Transverse colon (tissue), 4 donors: ENCODE measurements around the gene CALML6. TPM values are rescaled to one million over a fixed set of nuclear protein-coding genes. Genes with fewer than 3 reads are reported as not detected.

Source experiments
- DNase-seq: peaks from one replicate; pipeline ENCODE4 v3.0.0-alpha.2; 2019
- H3K27ac ChIP-seq, 4 donors: fragments of 200-600 bp; sonication (generic); 2 replicates each; pipeline ENCODE4 v1.5.1; 2016 to 2018; ENCODE audit warnings: inconsistent platforms in 4 of 4
- H3K27me3 ChIP-seq: fragments of 200-600 bp; sonication (generic); 2 replicates; pipeline ENCODE4 v1.5.1; 2017; ENCODE audit warnings: inconsistent platforms
- H3K36me3 ChIP-seq, 4 donors: fragments of 200-600 bp; sonication (generic); 2 replicates each; pipeline ENCODE4 v1.5.1; 2017 to 2019; ENCODE audit warnings: inconsistent platforms in 4 of 4
- H3K4me1 ChIP-seq, 4 donors: fragments of 200-600 bp; sonication (generic); 2 replicates each; pipeline ENCODE4 v1.5.1; 2017 to 2020; ENCODE audit warnings: inconsistent platforms in 4 of 4
- H3K4me3 ChIP-seq, 4 donors: fragments of 200-600 bp; sonication (generic); 1 replicate in 1 of 4; 2 replicates in 3 of 4; pipeline versions ENCODE4 v1.5.1 to v1.6.1; 2017 to 2019; ENCODE audit warnings: inconsistent platforms in 4 of 4
- H3K9me3 ChIP-seq, 2 donors: fragments of 200-600 bp; sonication (generic); 2 replicates each; pipeline ENCODE4 v1.5.1; 2017 to 2019; ENCODE audit warnings: inconsistent platforms in 2 of 2
- EP300 ChIP-seq: sonication (generic); formaldehyde crosslinking; IDR thresholded peaks from one replicate; pipeline ENCODE4 v1.6.1; 2017; ENCODE audit warnings: antibody characterized with exemption, low read depth
- POLR2A ChIP-seq: fragments of 450-650 bp; IDR thresholded peaks from one replicate; pipeline ENCODE4 v1.6.1; 2016; ENCODE audit warnings: antibody characterized with exemption, mild to moderate bottlenecking, moderate library complexity
- POLR2AphosphoS5 ChIP-seq, 3 donors: sonication (generic); formaldehyde crosslinking; IDR thresholded peaks; one replicate each; pipeline ENCODE4 v1.6.1; 2016; ENCODE audit warnings: antibody characterized with exemption in 3 of 3
- WGBS, 2 donors: methylation state at CpG; one replicate each; pipeline ENCODE4 v1.1.5; 2018; ENCODE audit warnings: low coverage in 1 of 2; 5-methylcytosine and 5-hydroxymethylcytosine counted together
- in situ Hi-C, 4 donors: fragments of 200-750 bp; cut with MboI; loops; one replicate each; pipeline versions ENCODE4 v1.15.0 to v1.15.1; 2017; ENCODE audit warnings: low sequenced_read_pairs in 3 of 4, low pct_ligation_motif_present in 1 of 4, low pct_unique_long_range_greater_than_20kb in 1 of 4
- intact Hi-C: fragments of 100-400 bp; cut with DNase I; formaldehyde crosslinking; loops from one replicate; pipeline ENCODE4 v1.15.1; 2023; ENCODE audit warnings: low total_unique reads
- total RNA-seq, 4 donors: library from RNA; depleted of rRNA; stranded (reverse); fragments of >200 nt; gene quantifications; one replicate each; pipeline ENCODE4 v1.1.0, GENCODE V29; 2016
- TF ChIP-seq, protein P1 (sequence below), 5 experiments: fragments of 200-600 bp in 3 of 5; fragments of 450-650 bp in 2 of 5; sonication (generic) in 3 of 5; IDR thresholded peaks; 1 replicate in 2 of 5; 2 replicates in 3 of 5; pipeline ENCODE4 v1.5.1; 2016 to 2017; ENCODE audit warnings: antibody characterized with exemption in 5 of 5, inconsistent platforms in 3 of 5, mild to moderate bottlenecking in 2 of 5, moderate library complexity in 1 of 5

The CALML6 gene
- total RNA-seq, 4 donors from 2014 or later: 0.48 TPM; not detected in 3

DNA sequence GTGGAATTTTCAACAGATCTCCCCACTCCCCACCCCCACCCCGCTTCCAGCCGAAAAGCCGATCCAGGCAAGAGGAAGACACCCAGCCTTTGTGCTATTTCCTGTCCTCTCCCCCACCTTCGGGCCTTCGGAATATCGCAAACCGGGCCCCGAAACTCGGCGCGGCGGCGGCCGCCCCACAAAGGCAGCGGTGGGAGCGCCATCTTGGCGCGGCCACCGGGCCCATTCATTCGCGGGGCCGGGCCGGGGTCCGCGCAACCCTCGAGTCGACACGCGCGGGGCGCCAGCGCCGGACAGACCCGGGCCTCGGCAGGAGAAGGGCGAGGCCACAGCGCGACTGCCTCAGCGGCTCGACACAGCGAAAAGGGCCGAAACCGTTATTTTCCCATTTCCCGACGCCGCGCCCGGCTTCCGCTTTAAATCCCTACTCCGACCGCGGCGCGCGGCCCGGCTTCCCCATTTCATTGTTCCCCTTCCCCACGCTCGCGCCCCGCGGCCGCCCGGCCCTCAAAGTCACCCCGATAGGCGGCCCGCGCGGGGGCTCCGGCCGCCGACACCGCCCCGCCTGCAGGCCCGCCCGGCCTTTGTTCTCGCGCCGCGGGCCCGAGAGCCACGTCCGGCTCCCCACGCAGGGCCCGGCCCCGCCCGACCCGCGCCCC lies 25.1 kb upstream of the CALML6 start:
- 1% methylated on average over 80 of the region's 88 CpGs; no CpG with 5 or more reads in 1 of the 2 donors for WGBS, 2 donors
- Histone ChIP-seq H3K4me3 (peak overlapping the region; percentile 71 to 99 (median 91)), H3K36me3 (no peaks in the 10 kb centered on the region), H3K27me3 (no peaks in the 10 kb centered on the region), H3K27ac (peak overlapping the region; percentile 93 to 99 (median 97)), H3K9me3 (no peaks in the 10 kb centered on the region), H3K4me1 (peaks cover 39 to 68% (median 68%) of the 10 kb centered on the region in 4 donors)
- in situ Hi-C loops: loop anchor here in 1 of 4 donors (25.0 kb wide), 1 partner anchor 128 kb away; no protein-coding TSS in a partner anchor
- peak; percentile 52 for DNase-seq
- intact Hi-C loops: no loop called here
- TF ChIP-seq POLR2A: no peak
- TF ChIP-seq EP300: no peak
- TF ChIP-seq, protein P1, sequence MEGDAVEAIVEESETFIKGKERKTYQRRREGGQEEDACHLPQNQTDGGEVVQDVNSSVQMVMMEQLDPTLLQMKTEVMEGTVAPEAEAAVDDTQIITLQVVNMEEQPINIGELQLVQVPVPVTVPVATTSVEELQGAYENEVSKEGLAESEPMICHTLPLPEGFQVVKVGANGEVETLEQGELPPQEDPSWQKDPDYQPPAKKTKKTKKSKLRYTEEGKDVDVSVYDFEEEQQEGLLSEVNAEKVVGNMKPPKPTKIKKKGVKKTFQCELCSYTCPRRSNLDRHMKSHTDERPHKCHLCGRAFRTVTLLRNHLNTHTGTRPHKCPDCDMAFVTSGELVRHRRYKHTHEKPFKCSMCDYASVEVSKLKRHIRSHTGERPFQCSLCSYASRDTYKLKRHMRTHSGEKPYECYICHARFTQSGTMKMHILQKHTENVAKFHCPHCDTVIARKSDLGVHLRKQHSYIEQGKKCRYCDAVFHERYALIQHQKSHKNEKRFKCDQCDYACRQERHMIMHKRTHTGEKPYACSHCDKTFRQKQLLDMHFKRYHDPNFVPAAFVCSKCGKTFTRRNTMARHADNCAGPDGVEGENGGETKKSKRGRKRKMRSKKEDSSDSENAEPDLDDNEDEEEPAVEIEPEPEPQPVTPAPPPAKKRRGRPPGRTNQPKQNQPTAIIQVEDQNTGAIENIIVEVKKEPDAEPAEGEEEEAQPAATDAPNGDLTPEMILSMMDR (IDR thresholded peaks at IDR 0.05): no peak
- TF ChIP-seq POLR2AphosphoS5 (IDR thresholded peaks at IDR 0.05): no peak

- TF ChIP-seq POLR2AphosphoS5 (IDR thresholded peaks at IDR 0.05) (peak; percentile 74 to 92 (median 87)), EP300 (no peak)
- Histone ChIP-seq H3K4me3 (peak within 1 kb of the TSS; percentile 79 to 99 (median 91)), H3K27ac (peak within 1 kb of the TSS; percentile 93 to 99 (median 97)), H3K9me3 (no peaks in the 10 kb centered on the region), H3K36me3 (no peaks in the 10 kb centered on the region), H3K27me3 (no peaks in the 10 kb centered on the region), H3K4me1 (peaks cover 46 to 75% (median 74%) of the 10 kb centered on the region in 4 donors)
- intact Hi-C loops: no loop called here
- DNase-seq: peak; percentile 91
- WGBS, 2 donors: 0% methylated on average over 22 of the region's 137 CpGs; no CpG with 5 or more reads in 1 of the 2 donors
- in situ Hi-C loops: loop anchor here in 1 of 4 donors (25.0 kb wide), 1 partner anchor 128 kb away; no protein-coding TSS in a partner anchor
These were observed 24.3 kb upstream of the CALML6 start, which contains the start of gene GNB1 for GRCh38 chr1:1890506-1891348. Gene GNB1 (minus strand): TSS chr1:1891087. CDS start chr1:1825453, 65,634 bp downstream.

DNA sequence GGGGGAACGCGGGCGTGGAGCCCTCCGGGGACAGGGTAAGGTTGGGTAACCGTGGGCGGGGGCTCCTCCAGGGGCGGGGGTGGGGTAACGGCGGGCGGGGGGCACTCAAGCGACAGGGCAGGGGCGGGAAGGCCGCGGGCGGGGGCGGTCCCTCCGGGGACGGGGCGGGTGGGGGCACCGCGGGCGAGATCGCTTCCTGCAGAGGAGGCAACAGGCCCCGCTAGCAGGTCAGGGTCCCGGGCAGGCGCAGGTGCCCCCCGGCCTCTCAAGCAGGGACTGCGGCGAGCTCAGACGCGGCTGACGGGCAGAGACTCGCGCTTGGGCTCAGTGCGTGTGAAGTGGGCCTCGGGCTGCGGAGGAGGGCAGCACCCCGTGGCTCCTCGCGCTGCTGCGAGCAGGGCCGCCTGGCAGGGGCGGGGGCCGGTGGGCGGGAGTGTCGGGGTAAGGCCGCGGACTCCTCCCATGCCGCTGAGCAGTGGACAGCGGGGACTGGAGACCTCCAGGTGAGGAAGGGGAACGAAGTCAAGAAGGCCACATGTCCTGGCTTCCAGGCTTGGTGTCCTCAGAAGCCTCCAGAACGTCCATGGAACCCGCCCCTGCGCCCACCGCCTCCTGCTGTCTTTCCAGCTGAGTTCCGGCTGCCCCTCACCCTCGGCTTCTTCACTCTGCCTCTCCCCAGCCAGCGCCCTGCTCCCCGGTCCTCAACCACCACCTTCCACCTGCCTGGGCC lies 23.5 kb upstream of the CALML6 start:
- in situ Hi-C loops: loop anchor here in 1 of 4 donors (25.0 kb wide), 1 partner anchor 129 kb away; no protein-coding TSS in a partner anchor
- H3K36me3 ChIP-seq: no peaks in the 10 kb centered on the region

GRCh38 chr1:1892079-1892762 lies 22.8 kb upstream of the CALML6 start:
- TF ChIP-seq POLR2AphosphoS5 (IDR thresholded peaks at IDR 0.05): peak in 1 of 3 donors; percentile 9
- TF ChIP-seq, protein P1 (IDR thresholded peaks at IDR 0.05): no peak
- TF ChIP-seq EP300: no peak
- TF ChIP-seq POLR2A: peak; percentile 30
- H3K9me3 ChIP-seq: no peaks in the 10 kb centered on the region
- no peak for DNase-seq
- no peaks in the 10 kb centered on the region for H3K36me3 ChIP-seq
- peaks cover 46 to 69% (median 65%) of the 10 kb centered on the region in 4 donors for H3K4me1 ChIP-seq
- 48 to 77% methylated on average over 9 to 21 of the region's 21 CpGs for WGBS, 2 donors
- peak overlapping the region; percentile 79 to 99 (median 91) for H3K4me3 ChIP-seq
- H3K27me3 ChIP-seq: no peaks in the 10 kb centered on the region
- H3K27ac ChIP-seq: peak overlapping the region; percentile 93 to 99 (median 97)
- intact Hi-C loops: no loop called here
- in situ Hi-C loops: loop anchor here in 1 of 4 donors (25.0 kb wide), 1 partner anchor 130 kb away; no protein-coding TSS in a partner anchor

More for the DNA sequence above, 23.5 kb upstream of the CALML6 start:
- no peaks in the 10 kb centered on the region for H3K9me3 ChIP-seq
- 2% methylated on average over 48 of the region's 59 CpGs; no CpG with 5 or more reads in 1 of the 2 donors for WGBS, 2 donors
- no peaks in the 10 kb centered on the region for H3K27me3 ChIP-seq
- peak overlapping the region; percentile 79 to 99 (median 91) for H3K4me3 ChIP-seq
- intact Hi-C loops: no loop called here
- H3K27ac ChIP-seq: peak overlapping the region; percentile 93 to 99 (median 97)
- TF ChIP-seq POLR2AphosphoS5 (IDR thresholded peaks at IDR 0.05): peak; percentile 58 to 83 (median 76)
- TF ChIP-seq POLR2A: peak; percentile 79
- no peak for TF ChIP-seq EP300
- peaks cover 46 to 76% (median 72%) of the 10 kb centered on the region in 4 donors for H3K4me1 ChIP-seq
- DNase-seq: peak; percentile 83
